HG02678 (cell line): ENCODE measurements around the gene THUMPD2.

Experiments used
- ATAC-seq: cut with Tn5 transposase; IDR thresholded peaks from one replicate; pipeline ENCODE4 v1.9.1; 2021; ENCODE audit warnings: mild to moderate bottlenecking, moderate library complexity; ENCODE audit not compliant: unreplicated experiment

THUMPD2 gene

DNA sequence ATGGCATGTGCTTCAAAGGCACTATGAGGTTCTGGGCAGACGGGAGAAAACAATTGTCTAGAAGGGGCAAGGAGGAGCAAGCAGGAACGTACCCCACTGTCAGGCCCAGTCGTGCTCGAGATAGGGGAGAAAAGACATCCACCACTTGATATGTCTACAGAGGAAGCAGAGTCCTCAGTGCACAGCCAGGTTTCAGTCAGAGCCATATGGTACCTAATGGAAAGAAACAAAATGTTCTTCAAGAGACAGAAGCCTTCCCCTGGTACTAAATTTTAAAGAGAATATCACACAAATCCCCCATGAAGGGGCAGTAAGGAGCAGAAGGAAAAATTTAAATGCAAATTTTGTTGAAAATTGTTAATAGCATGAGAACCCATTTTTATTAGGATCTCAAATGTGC lies 21.9 kb downstream of the THUMPD2 start:
- no peak for ATAC-seq

GRCh38 chr2:39755466-39755865 lies 23.6 kb downstream of the THUMPD2 start:
- ATAC-seq = no peak

DNA sequence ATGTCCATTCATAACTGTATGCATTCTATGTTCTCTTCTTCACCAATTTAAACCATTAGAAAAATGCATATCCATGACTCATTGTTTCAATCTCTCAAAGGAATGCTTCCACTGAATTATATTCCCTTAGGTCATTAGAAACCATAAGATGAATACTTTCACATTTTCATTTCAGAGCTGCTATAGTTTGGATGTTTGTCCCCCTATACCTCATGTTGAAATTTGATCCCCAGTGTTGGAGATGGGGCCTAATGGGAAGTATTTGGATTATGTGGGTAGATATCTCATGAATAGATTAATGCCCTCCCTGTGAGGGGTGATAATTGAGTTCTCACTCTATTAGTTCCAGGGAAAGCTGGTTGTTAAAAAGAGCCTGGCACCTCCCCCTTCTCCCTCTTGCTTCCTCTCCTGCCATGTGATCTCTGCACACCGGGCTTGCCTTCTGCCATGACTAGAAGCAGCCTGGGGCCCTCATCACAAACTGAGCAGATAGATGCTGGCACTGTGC lies 35.7 kb downstream of the THUMPD2 start:
- ATAC-seq = no peak

DNA sequence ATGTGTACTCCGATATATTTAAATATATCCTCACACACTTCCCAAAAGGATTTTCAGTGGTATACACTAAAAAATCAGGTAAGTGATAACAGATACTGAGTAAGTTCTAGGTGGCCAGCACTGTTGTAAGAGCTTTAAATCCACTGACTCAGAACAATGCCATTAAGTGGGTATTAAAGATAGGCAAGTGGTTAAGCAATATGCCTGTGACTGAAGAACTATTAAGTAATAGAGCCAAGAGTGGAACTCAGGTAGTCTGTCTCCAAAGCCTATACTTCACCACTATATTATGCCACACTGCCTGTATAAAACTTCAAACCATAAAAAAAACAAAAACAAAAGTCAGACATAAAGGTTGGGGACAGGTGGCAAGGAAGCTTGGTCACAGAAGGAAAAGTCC lies 37.2 kb downstream of the THUMPD2 start:
- ATAC-seq = no peak

- ATAC-seq = no peak
These were observed 39.7 kb downstream of the THUMPD2 start for GRCh38 chr2:39739386-39739785.

GRCh38 chr2:39738936-39739335 lies 40.1 kb downstream of the THUMPD2 start:
- ATAC-seq = no peak

- ATAC-seq = no peak
These were observed 41.4 kb downstream of the THUMPD2 start for GRCh38 chr2:39737661-39738060.

- ATAC-seq = no peak
These were observed 42.4 kb downstream of the THUMPD2 start for GRCh38 chr2:39736640-39737039.

DNA sequence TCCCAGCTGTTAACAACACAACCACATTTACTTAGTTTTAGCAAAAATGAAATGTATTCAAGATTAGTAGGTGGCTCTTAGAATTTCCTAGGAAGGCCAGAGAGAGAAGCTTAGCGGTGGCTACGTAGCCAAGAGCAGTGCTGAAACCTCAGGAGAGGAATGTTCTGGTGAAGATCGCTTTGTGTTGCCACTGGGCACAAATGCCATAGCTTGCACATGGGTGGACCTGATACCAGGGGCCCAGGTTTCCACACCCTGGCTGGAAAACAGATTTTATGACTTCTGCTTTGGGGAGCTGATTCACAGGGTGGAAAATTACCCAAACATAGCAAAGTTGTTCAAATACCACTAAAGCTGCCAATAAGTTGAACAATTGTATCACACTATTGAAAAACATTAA lies 43.4 kb downstream of the THUMPD2 start:
- no peak for ATAC-seq

DNA sequence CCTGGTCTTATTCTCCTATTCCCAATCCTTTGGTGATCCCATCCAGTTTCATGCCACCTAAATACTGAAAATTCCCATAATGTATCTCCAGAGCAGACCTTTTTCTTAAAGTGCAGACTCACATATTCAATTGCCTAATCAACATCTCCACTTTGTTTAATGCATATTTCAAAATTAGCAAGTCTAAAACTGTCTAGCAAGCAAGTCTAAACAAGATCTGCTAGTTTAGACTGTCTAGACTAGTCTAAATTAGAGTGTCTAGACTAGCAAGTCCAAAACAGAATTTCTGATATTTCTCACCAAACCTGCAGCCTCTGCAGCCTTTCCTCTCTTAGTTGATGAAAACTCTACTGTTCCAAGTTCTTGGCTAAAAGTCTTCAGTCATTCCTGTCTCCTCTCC lies 44.6 kb downstream of the THUMPD2 start:
- no peak for ATAC-seq

GRCh38 chr2:39733070-39733674 lies 45.9 kb downstream of the THUMPD2 start:
- ATAC-seq = no peak

DNA sequence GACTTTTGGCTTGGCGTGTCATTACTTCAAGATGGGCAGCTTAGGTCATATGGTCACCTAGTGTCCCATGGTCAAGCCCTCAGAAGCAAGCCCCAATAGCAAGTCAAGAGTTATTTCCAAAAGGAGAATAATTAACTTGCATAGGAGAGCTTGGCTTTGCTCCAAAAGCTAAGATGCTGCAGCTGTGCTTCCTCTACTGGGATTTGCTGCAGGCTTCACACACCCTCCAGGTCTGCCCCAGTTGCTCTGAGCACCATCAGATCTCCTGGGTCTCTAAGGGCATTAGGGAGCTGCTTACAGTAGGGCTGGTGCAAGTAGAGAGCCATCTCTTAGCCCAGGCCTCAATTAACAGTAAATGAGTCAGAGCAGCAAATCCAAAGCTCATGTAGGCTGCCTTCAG lies 46.6 kb downstream of the THUMPD2 start:
- no peak for ATAC-seq

DNA sequence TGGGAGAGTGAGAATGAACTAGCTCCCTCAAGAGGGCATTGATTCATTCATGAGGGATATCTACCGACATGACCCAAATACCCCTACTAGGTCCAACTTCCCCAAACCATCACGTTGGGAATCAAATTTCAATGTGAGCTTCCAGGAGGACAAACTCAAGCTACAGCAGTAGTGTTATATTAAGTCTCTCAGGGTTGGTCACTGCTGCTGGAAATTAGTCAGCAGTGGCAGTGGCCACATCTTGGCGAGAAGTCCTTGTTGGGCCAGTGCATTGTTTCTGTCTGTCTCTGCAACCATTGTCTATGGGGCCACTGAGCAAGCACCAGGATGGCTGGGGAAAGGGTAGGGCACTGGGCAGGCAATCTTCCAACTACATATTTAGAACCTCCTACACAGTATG lies 47.5 kb downstream of the THUMPD2 start:
- no peak for ATAC-seq

- ATAC-seq = peak; percentile 48
These were observed 48.3 kb downstream of the THUMPD2 start for GRCh38 chr2:39730685-39731302.

GRCh38 chr2:39730276-39730675 lies 48.8 kb downstream of the THUMPD2 start:
- no peak for ATAC-seq

DNA sequence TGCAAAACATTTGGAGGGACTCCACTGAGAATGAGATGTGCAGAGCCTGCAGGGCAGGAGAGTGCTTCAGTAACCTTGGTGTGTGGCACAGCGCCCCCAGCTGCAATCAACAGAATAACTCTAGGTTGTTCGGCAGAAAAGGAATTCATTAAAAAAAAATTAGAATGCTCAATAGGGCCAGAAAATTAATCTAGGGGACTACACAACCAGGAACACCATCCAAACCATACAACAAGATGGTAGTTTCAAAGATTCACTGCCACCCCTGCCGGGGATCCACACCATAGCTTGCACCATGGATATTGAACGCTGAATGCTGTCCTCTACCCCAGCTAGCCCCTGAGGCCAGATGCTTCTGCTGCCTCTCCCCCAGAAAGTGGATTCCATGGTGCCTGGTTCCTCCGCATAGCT lies 50.1 kb downstream of the THUMPD2 start:
- peak; percentile 43 for ATAC-seq

DNA sequence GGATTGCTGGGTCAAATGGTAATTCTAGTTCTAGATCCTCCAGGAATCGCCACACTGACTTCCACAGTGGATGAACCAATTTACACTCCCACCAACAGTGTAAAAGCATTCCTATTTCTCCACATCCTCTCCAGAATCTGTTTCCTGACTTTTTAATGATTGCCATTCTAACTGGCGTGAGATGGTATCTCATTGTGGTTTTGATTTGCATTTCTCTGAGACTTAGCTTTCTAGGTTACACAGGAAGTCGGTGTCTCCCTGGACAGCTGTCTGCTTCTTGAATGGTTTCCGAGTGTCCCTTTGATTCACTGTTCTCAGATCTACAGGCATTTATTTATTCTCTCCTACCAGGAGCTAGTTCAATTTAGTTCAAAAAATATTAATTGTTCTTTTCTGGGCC lies 51.0 kb downstream of the THUMPD2 start:
- ATAC-seq = peak; percentile 69

GRCh38 chr2:39725401-39725800 lies 53.7 kb downstream of the THUMPD2 start:
- ATAC-seq = no peak

DNA sequence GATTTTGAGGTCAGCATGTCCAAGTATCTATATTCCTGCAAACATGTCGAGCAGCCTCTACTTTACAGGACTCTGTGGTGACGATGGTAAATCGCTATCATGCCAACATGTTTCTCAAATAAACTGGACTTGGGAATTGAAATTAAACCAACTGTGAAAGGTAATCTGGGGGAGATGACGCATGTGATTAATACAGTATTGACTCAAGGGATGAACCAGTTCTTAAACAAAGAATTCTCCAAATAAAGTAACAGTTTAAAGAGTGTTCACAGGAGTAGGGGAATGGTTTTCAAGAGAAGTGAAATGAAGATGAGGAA lies 54.3 kb downstream of the THUMPD2 start:
- ATAC-seq = no peak

DNA sequence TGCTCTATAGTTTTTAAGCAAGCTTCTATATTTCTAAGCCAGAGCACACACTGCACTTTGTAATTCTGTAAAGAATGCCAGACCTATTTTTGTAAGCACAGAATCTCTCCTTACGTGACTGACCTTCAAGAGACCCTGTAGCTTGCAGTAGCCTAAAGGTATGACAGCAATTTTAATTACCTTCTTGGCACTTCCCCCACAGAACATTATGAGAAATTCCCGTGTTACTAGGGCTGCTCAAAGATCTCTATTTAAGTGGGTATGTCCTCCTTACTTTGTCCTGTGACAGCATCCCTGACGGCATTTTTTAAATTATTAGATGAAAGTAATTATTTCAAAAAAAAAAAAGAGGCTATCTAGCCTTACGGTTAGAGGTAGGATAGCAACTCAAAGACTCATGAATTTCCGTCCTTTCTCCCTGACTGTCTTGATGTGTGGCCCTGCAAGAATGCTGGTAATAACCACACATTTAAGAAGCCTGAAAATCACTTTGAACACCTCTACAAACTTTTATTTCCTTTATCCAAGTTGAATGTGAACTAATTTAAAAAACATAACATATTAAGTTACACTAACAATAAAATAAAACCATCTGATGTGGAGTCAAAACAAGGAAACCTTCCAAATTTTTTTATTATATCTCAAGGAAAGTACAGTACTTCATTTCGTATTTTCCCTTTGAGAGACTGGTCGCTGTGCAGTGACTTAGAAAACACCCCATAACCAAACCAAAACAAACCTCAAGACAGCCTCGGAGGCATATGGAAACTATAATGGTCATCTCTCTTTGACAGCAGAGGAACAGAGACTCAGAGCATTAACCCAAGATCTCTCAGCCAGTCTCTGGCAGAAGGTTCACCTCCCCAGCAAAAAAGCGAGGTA lies 54.9 kb downstream of the THUMPD2 start:
- ATAC-seq = no peak

- ATAC-seq = no peak
These were observed 55.6 kb downstream of the THUMPD2 start for GRCh38 chr2:39723497-39723896.

- ATAC-seq = no peak
These were observed 58.1 kb downstream of the THUMPD2 start for GRCh38 chr2:39720970-39721369.
